ENCODE results near the gene ELFN1.

DNA sequence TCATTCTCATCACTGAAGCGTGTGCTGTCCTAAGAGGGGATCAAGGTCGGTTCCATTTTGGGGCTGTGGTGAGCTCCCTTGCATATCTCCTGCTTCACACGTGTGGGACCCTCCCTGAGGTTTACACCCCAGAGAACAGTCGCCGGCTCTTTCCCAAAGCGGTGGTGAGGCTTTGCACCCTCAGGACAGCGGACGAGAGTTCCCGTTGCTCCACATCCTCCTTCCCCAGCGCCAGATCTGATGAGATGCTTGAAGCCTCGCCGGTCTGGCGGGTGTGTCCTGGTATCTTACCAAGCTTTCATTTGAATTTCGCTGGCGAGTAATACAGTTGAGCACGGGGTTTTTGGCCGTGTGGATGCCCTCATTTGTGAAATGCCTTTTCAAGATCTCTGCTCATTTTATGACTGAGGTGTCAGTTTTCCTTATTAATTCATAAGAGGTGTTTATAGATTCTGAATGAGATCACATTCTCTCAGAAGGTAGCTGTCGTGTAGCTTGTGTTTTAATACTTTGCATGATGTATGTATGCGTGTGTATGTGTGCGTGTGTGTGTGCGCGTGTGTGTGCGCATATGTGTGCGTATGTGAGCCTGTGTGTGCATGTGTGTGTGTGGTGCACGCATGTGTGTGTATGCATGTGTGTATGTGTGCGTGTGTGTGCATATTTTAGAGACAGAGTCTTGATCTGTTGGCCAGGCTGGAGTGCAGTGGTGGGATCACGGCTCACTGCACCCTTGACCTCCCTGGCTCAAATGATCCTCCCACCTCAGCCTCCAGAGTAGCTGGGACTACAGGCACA, 30.7 kb downstream of the ELFN1 start:
- TF ChIP-seq POLR2A (IDR thresholded peaks at IDR 0.05; ENCODE audit: low read depth, low read length) (no peak), TAF1 (IDR thresholded peaks at IDR 0.05; ENCODE audit: borderline replicate concordance, low read depth, low read length) (no peak)
